Measurements from ENCODE around the gene DCC.

Gene DCC

GRCh38 chr18:52991246-52991645 lies 651.2 kb downstream of the DCC start:
- TF ChIP-seq CTCF (conservative IDR thresholded peaks at IDR 0.05; ENCODE audit: low read length) = no peak
- DNase-seq (ENCODE audit: low read depth) = no peak
- no peak overlapping the region for H3K4me3 ChIP-seq (ENCODE audit: low read length)

GRCh38 chr18:52992041-52992440 lies 652.0 kb downstream of the DCC start:
- no peak overlapping the region for H3K4me3 ChIP-seq (ENCODE audit: low read length)
- no peak for DNase-seq (ENCODE audit: low read depth)
- TF ChIP-seq CTCF (conservative IDR thresholded peaks at IDR 0.05; ENCODE audit: low read length) = no peak; the same call in 1 of the 2 replicates

GRCh38 chr18:52995875-52996274 lies 655.9 kb downstream of the DCC start:
- no peak for DNase-seq (ENCODE audit: low read depth)
- no peak overlapping the region for H3K4me3 ChIP-seq (ENCODE audit: low read length)
- no peak for TF ChIP-seq CTCF (conservative IDR thresholded peaks at IDR 0.05; ENCODE audit: low read length)

GRCh38 chr18:52999633-53000032 lies 659.6 kb downstream of the DCC start:
- no peak for TF ChIP-seq CTCF (conservative IDR thresholded peaks at IDR 0.05; ENCODE audit: low read length)
- no peak for DNase-seq (ENCODE audit: low read depth)
- no peak overlapping the region for H3K4me3 ChIP-seq (ENCODE audit: low read length)

GRCh38 chr18:53004798-53005197 lies 664.8 kb downstream of the DCC start:
- H3K4me3 ChIP-seq (ENCODE audit: low read length) = no peak overlapping the region
- no peak for TF ChIP-seq CTCF (conservative IDR thresholded peaks at IDR 0.05; ENCODE audit: low read length)
- no peak for DNase-seq (ENCODE audit: low read depth)

GRCh38 chr18:53018791-53019190 lies 678.8 kb downstream of the DCC start:
- no peak overlapping the region for H3K4me3 ChIP-seq (ENCODE audit: low read length)
- DNase-seq (ENCODE audit: low read depth) = no peak
- TF ChIP-seq CTCF (conservative IDR thresholded peaks at IDR 0.05; ENCODE audit: low read length) = no peak

GRCh38 chr18:53025247-53025646 lies 685.2 kb downstream of the DCC start:
- no peak for TF ChIP-seq CTCF (conservative IDR thresholded peaks at IDR 0.05; ENCODE audit: low read length)
- no peak overlapping the region for H3K4me3 ChIP-seq (ENCODE audit: low read length)
- DNase-seq (ENCODE audit: low read depth) = no peak

Data from AG10803 (cell line).